IMR-90 (cell line): ENCODE data around the gene GNG12. TPM values are rescaled to one million over a fixed set of nuclear protein-coding genes. Genes with fewer than 3 reads are reported as not detected.

Experiments
- ATAC-seq: fragments of 200-7000 bp; cut with Tn5 transposase; 2 replicates; pipeline ENCODE4 v1.9.1; 2020; ENCODE audit warnings: low read depth, mild to moderate bottlenecking, moderate library complexity
- BruUV-seq: library from RNA; stranded (reverse); fragments of 400-500 nt; replicated peaks from 2 replicates; lab custom pipeline; 2021; lab: Mats Ljungman, UMichigan
- CTCF ChIA-PET: fragments of 300-600 bp; formaldehyde crosslinking; extraction: SDS; loops from one replicate; lab custom pipeline; 2021; ENCODE audit warnings: antibody characterized with exemption; lab: Yijun Ruan, JAX
- POLR2A ChIA-PET: fragments of 300-600 bp; sonication (Branson Sonifier 250); formaldehyde crosslinking; loops from one replicate; lab custom pipeline; 2022; ENCODE audit warnings: antibody characterized with exemption; ENCODE audit not compliant: unreplicated experiment; lab: Charles Lee
- DNase-seq: peaks from one replicate; pipeline ENCODE4 v3.0.0; 2013
- H2AFZ ChIP-seq: replicated peaks from 2 replicates; pipeline ENCODE3; 2013; ENCODE audit warnings: low read length, mild to moderate bottlenecking; ENCODE audit not compliant: poor library complexity
- H2AK5ac ChIP-seq: 2 replicates; pipeline ENCODE4 v1.6.1; 2013; ENCODE audit warnings: low read depth, low read length, inconsistent platforms
- H2AK9ac ChIP-seq: replicated peaks from 2 replicates; pipeline ENCODE3; 2013; ENCODE audit warnings: mild to moderate bottlenecking, low read depth, low read length, moderate library complexity; ENCODE audit not compliant: poor library complexity
- H2BK120ac ChIP-seq: 2 replicates; pipeline ENCODE4 v1.6.1; 2013; ENCODE audit warnings: low read depth, low read length, inconsistent platforms
- H2BK15ac ChIP-seq: 3 replicates; pipeline ENCODE4 v1.6.1; 2013; ENCODE audit warnings: low read depth, low read length, inconsistent platforms
- H2BK20ac ChIP-seq: 2 replicates; pipeline ENCODE4 v1.6.1; 2013; ENCODE audit warnings: low read depth, mild to moderate bottlenecking, inconsistent platforms, low read length, moderate library complexity
- H2BK5ac ChIP-seq: 2 replicates; pipeline ENCODE4 v1.6.1; 2013; ENCODE audit warnings: mild to moderate bottlenecking, low read depth, low read length, inconsistent platforms; ENCODE audit not compliant: poor library complexity, severe bottlenecking
- H3K14ac ChIP-seq: replicated peaks from 2 replicates; pipeline ENCODE4 v1.6.1; 2013; ENCODE audit warnings: low read depth, low read length, inconsistent platforms
- H3K18ac ChIP-seq: 2 replicates; pipeline ENCODE4 v1.6.1; 2013; ENCODE audit warnings: low read depth, low read length, control low read depth
- H3K23ac ChIP-seq: 2 replicates; pipeline ENCODE4 v1.6.1; 2013; ENCODE audit warnings: low read depth, low read length, inconsistent platforms
- H3K27ac ChIP-seq: 2 replicates; pipeline ENCODE4 v1.5.1; 2013; ENCODE audit warnings: mild to moderate bottlenecking, control low read depth, low read length; ENCODE audit not compliant: insufficient read depth
- H3K27me3 ChIP-seq: 2 replicates; pipeline ENCODE4 v1.6.1; 2013; ENCODE audit warnings: low read length; ENCODE audit not compliant: control insufficient read depth, insufficient read depth
- H3K36me3 ChIP-seq: 2 replicates; pipeline ENCODE4 v1.6.1; 2013; ENCODE audit warnings: low read length, mixed read lengths; ENCODE audit not compliant: control insufficient read depth, insufficient read depth
- H3K4ac ChIP-seq: 2 replicates; pipeline ENCODE4 v1.6.1; 2013; ENCODE audit warnings: low read depth, low read length, inconsistent platforms
- H3K4me1 ChIP-seq: 2 replicates; pipeline ENCODE4 v1.6.1; 2013; ENCODE audit warnings: low read length, mixed read lengths; ENCODE audit not compliant: control insufficient read depth, insufficient read depth
- H3K4me2 ChIP-seq: 2 replicates; pipeline ENCODE4 v1.6.1; 2013; ENCODE audit warnings: low read depth, mild to moderate bottlenecking, control low read depth, low read length, moderate library complexity
- H3K4me3 ChIP-seq: 2 replicates; pipeline ENCODE4 v1.5.1; 2013; ENCODE audit warnings: low read depth, mild to moderate bottlenecking, control low read depth, low read length, moderate library complexity; ENCODE audit not compliant: insufficient read depth
- H3K56ac ChIP-seq: 2 replicates; pipeline ENCODE4 v1.6.1; 2013; ENCODE audit warnings: low read length, inconsistent platforms; ENCODE audit not compliant: insufficient read depth; ENCODE audit errors: extremely low read depth
- H3K79me1 ChIP-seq, 2 experiments: 2 replicates each; pipeline ENCODE4 v1.6.1; 2013; ENCODE audit warnings: low read length in 2 of 2, inconsistent platforms in 1 of 2, low read depth in 1 of 2
- H3K9ac ChIP-seq: 2 replicates; pipeline ENCODE4 v1.6.1; 2013; ENCODE audit warnings: low read depth, low read length, control low read depth
- H3K9me1 ChIP-seq: 2 replicates; pipeline ENCODE4 v1.6.1; 2013; ENCODE audit warnings: low read length, inconsistent platforms; ENCODE audit not compliant: insufficient read depth
- H3K9me3 ChIP-seq: 2 replicates; pipeline ENCODE4 v1.6.1; 2013; ENCODE audit warnings: low read length; ENCODE audit not compliant: control insufficient read depth, insufficient read depth
- H4K20me1 ChIP-seq: 2 replicates; pipeline ENCODE4 v1.6.1; 2013; ENCODE audit warnings: low read length, inconsistent platforms; ENCODE audit not compliant: insufficient read depth
- H4K5ac ChIP-seq: 2 replicates; pipeline ENCODE4 v1.6.1; 2013; ENCODE audit warnings: mild to moderate bottlenecking, low read depth, low read length, control low read depth
- H4K8ac ChIP-seq, 2 experiments: 2 replicates each; pipeline ENCODE4 v1.6.1; 2013; ENCODE audit warnings: low read depth in 2 of 2, low read length in 2 of 2, control low read depth in 1 of 2, inconsistent platforms in 1 of 2
- H4K91ac ChIP-seq: 2 replicates; pipeline ENCODE4 v1.6.1; 2013; ENCODE audit warnings: low read depth, low read length, inconsistent platforms; ENCODE audit not compliant: insufficient read depth
- BHLHE40 ChIP-seq: fragments of 150-350 bp; IDR thresholded peaks from 2 replicates; pipeline ENCODE4 v1.6.1; 2016; ENCODE audit warnings: mild to moderate bottlenecking, low read depth, low read length
- CEBPB ChIP-seq: IDR thresholded peaks from 2 replicates; pipeline ENCODE4 v1.6.1; 2012; ENCODE audit warnings: low read depth, low read length, improper control_type of control experiment
- CHD1 ChIP-seq: IDR thresholded peaks from 2 replicates; pipeline ENCODE4 v1.6.1; 2012; ENCODE audit warnings: low read depth, low read length, improper control_type of control experiment
- CTCF ChIP-seq: conservative IDR thresholded peaks from 2 replicates; pipeline ENCODE4 v1.5.1; 2012; ENCODE audit warnings: mild to moderate bottlenecking, low read depth, low read length, improper control_type of control experiment
- ELK1 ChIP-seq: fragments of 150-350 bp; IDR thresholded peaks from 2 replicates; pipeline ENCODE4 v1.6.1; 2016; ENCODE audit warnings: low read depth, mild to moderate bottlenecking, low read length, moderate library complexity, borderline replicate concordance
- FOS ChIP-seq: fragments of 150-350 bp; IDR thresholded peaks from 2 replicates; pipeline ENCODE4 v1.6.1; 2016; ENCODE audit warnings: low read depth, low read length
- MAFK ChIP-seq: IDR thresholded peaks from 2 replicates; pipeline ENCODE4 v1.6.1; 2012; ENCODE audit warnings: low read depth, low read length, improper control_type of control experiment
- MAZ ChIP-seq: IDR thresholded peaks from 2 replicates; pipeline ENCODE4 v1.6.1; 2012; ENCODE audit warnings: low read depth, mild to moderate bottlenecking, low read length, improper control_type of control experiment, moderate library complexity, borderline replicate concordance
- MXI1 ChIP-seq: IDR thresholded peaks from 2 replicates; pipeline ENCODE4 v1.6.1; 2012; ENCODE audit warnings: low read depth, mild to moderate bottlenecking, low read length, moderate library complexity, borderline replicate concordance
- NFE2L2 ChIP-seq: fragments of 150-350 bp; IDR thresholded peaks from 2 replicates; pipeline ENCODE4 v1.6.1; 2016; ENCODE audit warnings: low read depth, mild to moderate bottlenecking, low read length
- POLR2A ChIP-seq: IDR thresholded peaks from 2 replicates; pipeline ENCODE4 v1.6.1; 2012; ENCODE audit warnings: mild to moderate bottlenecking, low read depth, low read length
- RAD21 ChIP-seq: IDR thresholded peaks from 2 replicates; pipeline ENCODE4 v1.6.1; 2012; ENCODE audit warnings: low read length, improper control_type of control experiment
- RCOR1 ChIP-seq: IDR thresholded peaks from 2 replicates; pipeline ENCODE4 v1.6.1; 2012; ENCODE audit warnings: mild to moderate bottlenecking, low read length, improper control_type of control experiment; ENCODE audit not compliant: insufficient replicate concordance
- RFX5 ChIP-seq: IDR thresholded peaks from 2 replicates; pipeline ENCODE4 v1.8.0; 2012; ENCODE audit warnings: low read depth, mild to moderate bottlenecking, low read length, moderate library complexity
- SMC3 ChIP-seq: fragments of 150-350 bp; IDR thresholded peaks from 2 replicates; pipeline ENCODE4 v1.6.1; 2016; ENCODE audit warnings: low read depth, mild to moderate bottlenecking, antibody characterized with exemption, low read length, moderate library complexity
- USF2 ChIP-seq: fragments of 150-350 bp; IDR thresholded peaks from 2 replicates; pipeline ENCODE4 v1.6.1; 2017; ENCODE audit warnings: mild to moderate bottlenecking, antibody characterized with exemption, low read length, low read depth
- WGBS, 2 experiments: methylation state at CpG; one replicate each; pipeline versions ENCODE4 v1.1.5 to v1.1.7; 2013; ENCODE audit warnings: missing lambda C conversion rate in 2 of 2; ENCODE audit not compliant: insufficient read length in 1 of 2; ENCODE audit errors: extremely low coverage in 2 of 2; 5-methylcytosine and 5-hydroxymethylcytosine counted together
- dilution Hi-C: fragments of 300-500 bp; cut with HindIII; formaldehyde crosslinking; loops from one replicate; pipeline ENCODE4 v1.14.3; 2018; ENCODE audit warnings: low sequenced_read_pairs; ENCODE audit not compliant: unreplicated experiment
- in situ Hi-C: fragments of 300-500 bp; cut with MboI; formaldehyde crosslinking; loops from 3 replicates; pipeline ENCODE4 v1.14.3; 2019; ENCODE audit warnings: low sequenced_read_pairs, inconsistent platforms, mixed read lengths
- intact Hi-C: fragments of 100-400 bp; cut with micrococcal nuclease; formaldehyde crosslinking; loops from 2 replicates; pipeline ENCODE4 v1.10.0; 2022
- polyA plus RNA-seq, 3 experiments: library from polyadenylated mRNA; depleted of rRNA; stranded (reverse); fragments of >200 nt; gene quantifications; 2 replicates each; pipeline ENCODE4 v1.2.3, GENCODE V29; 2012; ENCODE audit warnings: low replicate concordance in 1 of 3
- total RNA-seq: library from RNA; depleted of rRNA; stranded (reverse); fragments of >200 nt; gene quantifications from 2 replicates; pipeline ENCODE4 v1.2.3, GENCODE V29; 2012

The GNG12 gene
- total and polyA plus RNA-seq, 2 of the 4 experiments (the other 2 are of a cell fraction): 92.3 to 132 TPM

- Histone ChIP-seq H3K56ac (no peak overlapping the region), H2AFZ (peak overlapping the region; percentile 61), H2AK9ac (peak overlapping the region; percentile 73), H3K79me1 (no peaks in the 10 kb centered on the region), H3K27me3 (no peaks in the 10 kb centered on the region), H2BK120ac (peak overlapping the region; percentile 16; the same call in 1 of the 2 replicates), H3K4me2 (peak overlapping the region; percentile 20; the same call in 1 of the 2 replicates), H4K20me1 (no peaks in the 10 kb centered on the region), H3K18ac (0 out of 2 replicates have a peak overlapping the region, but pooled peaks have one; percentile 10), H3K9me1 (peaks cover 8% of the 10 kb centered on the region), H3K14ac (no peak overlapping the region), H3K27ac (no peak overlapping the region), H3K23ac (no peak overlapping the region), H4K8ac (peak overlapping the region in 1 of 2 experiments; percentile 50; a peak in 2 of 4 replicates), H2BK15ac (no peak overlapping the region), H4K5ac (no peak overlapping the region), H3K4me3 (no peak overlapping the region), H3K4me1 (peaks cover 10% of the 10 kb centered on the region), H2AK5ac (no peak overlapping the region), H2BK5ac (no peak overlapping the region), H4K91ac (no peak overlapping the region), H3K9me3 (no peaks in the 10 kb centered on the region), H3K36me3 (no peaks in the 10 kb centered on the region), H3K9ac (no peak overlapping the region), H2BK20ac (no peak overlapping the region), H3K4ac (no peak overlapping the region)
- dilution Hi-C loops: no loop called here
- intact Hi-C loops: no loop called here
- DNase-seq (peak; percentile 91), ATAC-seq (peak; percentile 85)
- TF ChIP-seq FOS: peak; percentile 55; the same call in 1 of the 2 replicates
- no peak for TF ChIP-seq POLR2A
- TF ChIP-seq SMC3: no peak
- TF ChIP-seq USF2: peak; percentile 19; the same call in 1 of the 2 replicates
- TF ChIP-seq MAZ: no peak
- peak; percentile 63; the same call in 1 of the 2 replicates for TF ChIP-seq NFE2L2
- peak; percentile 40 for TF ChIP-seq MAFK
- no peak for TF ChIP-seq RFX5
- TF ChIP-seq CTCF: no peak
- no peak for TF ChIP-seq CHD1
- no peak for TF ChIP-seq RAD21
- TF ChIP-seq CEBPB: peak; percentile 89
- no peak for TF ChIP-seq MXI1
- no peak for TF ChIP-seq RCOR1
- 0 out of 2 replicates have a peak, but pooled peaks have one; percentile 3 for TF ChIP-seq BHLHE40
- no peak for TF ChIP-seq ELK1
- ChIA-PET CTCF (no interaction called here), POLR2A (no interaction called here)
- BruUV-seq: no TSS peak
- in situ Hi-C loops: no loop called here
- WGBS, 2 experiments: no CpG with 5 or more reads among the region's 2 CpGs
Observed at GRCh38 chr1:67652800-67653199, 180.5 kb downstream of the GNG12 start.
